Suprapubic skin (tissue), 4 donors: ENCODE data around the gene ZBED1. TPM values are rescaled to one million over a fixed set of nuclear protein-coding genes. Genes with fewer than 3 reads are reported as not detected.

Experiments
- DNase-seq, 2 donors: peaks; one replicate each; pipeline ENCODE4 v3.0.0-alpha.2; 2019; ENCODE audit warnings: low spot score in 2 of 2
- H3K27ac ChIP-seq: fragments of 200-600 bp; sonication (generic); one replicate; pipeline ENCODE4 v1.5.1; 2019
- H3K27me3 ChIP-seq: fragments of 200-600 bp; sonication (generic); one replicate; pipeline ENCODE4 v1.5.1; 2019
- H3K36me3 ChIP-seq: fragments of 200-600 bp; sonication (generic); one replicate; pipeline ENCODE4 v1.5.1; 2019
- H3K4me1 ChIP-seq: fragments of 200-600 bp; sonication (generic); one replicate; pipeline ENCODE4 v1.5.1; 2019
- H3K4me3 ChIP-seq: fragments of 200-600 bp; sonication (generic); one replicate; pipeline ENCODE4 v1.5.1; 2019; ENCODE audit warnings: mild to moderate bottlenecking
- H3K9me3 ChIP-seq: fragments of 200-600 bp; sonication (generic); one replicate; pipeline ENCODE4 v1.5.1; 2019
- EP300 ChIP-seq: sonication (generic); formaldehyde crosslinking; IDR thresholded peaks from one replicate; pipeline ENCODE4 v1.6.1; 2017; ENCODE audit warnings: antibody characterized with exemption
- POLR2A ChIP-seq, 2 donors: fragments of 450-650 bp; IDR thresholded peaks; one replicate each; pipeline ENCODE4 v1.6.1; 2017; ENCODE audit warnings: antibody characterized with exemption in 2 of 2, mild to moderate bottlenecking in 2 of 2, moderate library complexity in 2 of 2
- POLR2AphosphoS5 ChIP-seq, 3 donors: sonication (generic); formaldehyde crosslinking; IDR thresholded peaks; one replicate each; pipeline ENCODE4 v1.6.1; 2017; ENCODE audit warnings: antibody characterized with exemption in 3 of 3
- WGBS: methylation state at CpG from one replicate; pipeline ENCODE4 v1.1.5; 2018; 5-methylcytosine and 5-hydroxymethylcytosine counted together
- total RNA-seq, 4 donors: library from RNA; depleted of rRNA; stranded (reverse); fragments of >200 nt; gene quantifications; one replicate each; pipeline ENCODE4 v1.1.0, GENCODE V29; 2016
- TF ChIP-seq, protein P1 (sequence below), 2 donors: fragments of 200-600 bp in 1 of 2; fragments of 450-650 bp in 1 of 2; sonication (generic) in 1 of 2; IDR thresholded peaks; one replicate each; pipeline ENCODE4 v1.5.1; 2016 to 2019; ENCODE audit warnings: antibody characterized with exemption in 2 of 2, mild to moderate bottlenecking in 1 of 2, moderate library complexity in 1 of 2

ZBED1 gene
- total RNA-seq, 4 donors from 2014 or later, result 41.5 to 67.3 (median 55.1) TPM

DNA sequence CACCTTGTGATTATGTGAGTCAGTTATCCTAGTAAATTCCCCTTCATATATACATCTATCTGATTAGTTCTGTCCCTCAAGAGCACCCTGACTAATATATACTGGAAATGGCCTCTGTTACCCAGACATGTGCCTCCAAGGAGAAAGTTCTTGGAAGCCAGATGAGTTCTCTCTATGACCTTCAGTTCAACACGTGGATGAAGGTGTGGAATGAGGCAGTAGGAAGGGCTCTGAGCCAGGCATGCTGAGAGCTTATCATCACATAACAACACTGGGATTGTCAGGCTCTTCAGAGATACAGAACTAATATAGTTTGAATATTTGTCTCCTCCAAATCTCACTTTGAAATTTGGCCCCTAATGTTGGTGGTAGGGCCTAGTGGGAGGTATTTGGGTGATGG is 44.4 kb upstream of the ZBED1 start:
- H3K4me1 ChIP-seq, result no peaks in the 10 kb centered on the region
- H3K27me3 ChIP-seq, result no peaks in the 10 kb centered on the region
- DNase-seq, result no peak
- no peaks in the 10 kb centered on the region for H3K36me3 ChIP-seq
- TF ChIP-seq POLR2A (IDR thresholded peaks at IDR 0.05) (no peak), EP300 (no peak), POLR2AphosphoS5 (IDR thresholded peaks at IDR 0.05) (no peak)
- TF ChIP-seq, protein P1, sequence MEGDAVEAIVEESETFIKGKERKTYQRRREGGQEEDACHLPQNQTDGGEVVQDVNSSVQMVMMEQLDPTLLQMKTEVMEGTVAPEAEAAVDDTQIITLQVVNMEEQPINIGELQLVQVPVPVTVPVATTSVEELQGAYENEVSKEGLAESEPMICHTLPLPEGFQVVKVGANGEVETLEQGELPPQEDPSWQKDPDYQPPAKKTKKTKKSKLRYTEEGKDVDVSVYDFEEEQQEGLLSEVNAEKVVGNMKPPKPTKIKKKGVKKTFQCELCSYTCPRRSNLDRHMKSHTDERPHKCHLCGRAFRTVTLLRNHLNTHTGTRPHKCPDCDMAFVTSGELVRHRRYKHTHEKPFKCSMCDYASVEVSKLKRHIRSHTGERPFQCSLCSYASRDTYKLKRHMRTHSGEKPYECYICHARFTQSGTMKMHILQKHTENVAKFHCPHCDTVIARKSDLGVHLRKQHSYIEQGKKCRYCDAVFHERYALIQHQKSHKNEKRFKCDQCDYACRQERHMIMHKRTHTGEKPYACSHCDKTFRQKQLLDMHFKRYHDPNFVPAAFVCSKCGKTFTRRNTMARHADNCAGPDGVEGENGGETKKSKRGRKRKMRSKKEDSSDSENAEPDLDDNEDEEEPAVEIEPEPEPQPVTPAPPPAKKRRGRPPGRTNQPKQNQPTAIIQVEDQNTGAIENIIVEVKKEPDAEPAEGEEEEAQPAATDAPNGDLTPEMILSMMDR (IDR thresholded peaks at IDR 0.05), result no peak
- H3K9me3 ChIP-seq, result no peaks in the 10 kb centered on the region
- no peak overlapping the region for H3K27ac ChIP-seq
- H3K4me3 ChIP-seq, result no peak overlapping the region
- 47% methylated on average over 1 of the region's 1 CpG for WGBS

DNA sequence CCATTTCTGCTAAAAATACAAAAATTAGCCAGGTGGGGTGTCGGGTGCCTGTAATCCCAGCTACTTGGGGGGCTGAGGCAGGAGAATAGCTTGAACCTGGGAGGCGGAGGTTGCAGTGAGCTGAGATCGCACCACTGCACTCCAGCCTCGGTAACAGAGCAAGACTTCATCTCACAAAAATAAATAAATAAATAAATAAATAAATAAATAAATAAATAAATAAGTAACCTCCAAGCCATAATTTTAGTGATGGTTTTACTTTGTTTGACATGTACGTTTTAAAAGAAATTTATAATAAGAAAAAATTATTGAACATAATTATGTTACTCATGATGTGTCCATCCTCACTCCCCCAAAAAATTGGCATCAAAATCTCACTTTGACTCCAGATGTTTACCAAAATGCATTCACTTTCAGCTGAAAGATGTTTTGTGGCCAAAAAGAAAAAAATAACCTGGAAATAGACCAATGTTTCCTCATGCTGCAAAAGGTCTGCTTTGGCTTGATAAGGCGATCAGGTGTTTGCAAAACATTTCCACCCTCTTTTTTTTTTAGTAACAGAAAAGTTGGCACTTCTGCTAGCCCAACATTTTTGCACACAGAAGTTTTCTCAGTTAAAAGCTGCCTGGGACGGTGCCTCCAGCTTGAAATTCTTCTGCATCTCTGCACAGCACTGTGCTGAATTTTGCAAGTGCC is 42.2 kb upstream of the ZBED1 start:
- WGBS, result 63% methylated on average over 7 of the region's 7 CpGs
- DNase-seq, result no peak
- Histone ChIP-seq H3K36me3 (no peaks in the 10 kb centered on the region), H3K9me3 (no peaks in the 10 kb centered on the region), H3K4me1 (no peaks in the 10 kb centered on the region), H3K27me3 (no peaks in the 10 kb centered on the region), H3K27ac (no peak overlapping the region), H3K4me3 (no peak overlapping the region)
- TF ChIP-seq POLR2AphosphoS5 (IDR thresholded peaks at IDR 0.05) (no peak), EP300 (no peak), POLR2A (IDR thresholded peaks at IDR 0.05) (no peak)
- TF ChIP-seq, protein P1 (IDR thresholded peaks at IDR 0.05), result no peak

DNA sequence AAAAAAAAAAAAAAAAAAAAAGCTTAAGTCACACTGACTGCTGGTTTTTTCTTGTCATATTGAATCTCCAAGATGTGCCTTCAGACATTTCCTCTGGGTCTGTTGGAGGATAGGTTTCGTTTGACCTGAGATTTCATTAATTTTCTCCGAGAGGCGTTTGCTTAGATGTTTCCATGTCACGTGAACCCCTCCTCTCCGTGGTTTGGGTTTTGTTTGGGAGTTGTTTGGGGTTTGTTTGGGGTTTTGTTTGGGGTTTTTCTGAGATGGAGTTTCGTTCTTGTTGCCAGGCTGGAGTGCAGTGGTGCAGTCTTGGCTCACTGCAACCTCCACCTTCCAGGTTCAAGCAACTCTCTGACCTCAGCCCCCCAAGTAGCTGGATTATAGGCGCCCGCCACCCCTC is 40.8 kb upstream of the ZBED1 start:
- no peak for DNase-seq
- Histone ChIP-seq H3K36me3 (no peaks in the 10 kb centered on the region), H3K4me3 (no peak overlapping the region), H3K27ac (no peak overlapping the region), H3K4me1 (no peaks in the 10 kb centered on the region), H3K9me3 (no peaks in the 10 kb centered on the region), H3K27me3 (no peaks in the 10 kb centered on the region)
- WGBS, result 82% methylated on average over 8 of the region's 8 CpGs
- no peak for TF ChIP-seq POLR2A (IDR thresholded peaks at IDR 0.05)
- no peak for TF ChIP-seq POLR2AphosphoS5 (IDR thresholded peaks at IDR 0.05)
- no peak for TF ChIP-seq EP300
- TF ChIP-seq, protein P1 (IDR thresholded peaks at IDR 0.05), result no peak

DNA sequence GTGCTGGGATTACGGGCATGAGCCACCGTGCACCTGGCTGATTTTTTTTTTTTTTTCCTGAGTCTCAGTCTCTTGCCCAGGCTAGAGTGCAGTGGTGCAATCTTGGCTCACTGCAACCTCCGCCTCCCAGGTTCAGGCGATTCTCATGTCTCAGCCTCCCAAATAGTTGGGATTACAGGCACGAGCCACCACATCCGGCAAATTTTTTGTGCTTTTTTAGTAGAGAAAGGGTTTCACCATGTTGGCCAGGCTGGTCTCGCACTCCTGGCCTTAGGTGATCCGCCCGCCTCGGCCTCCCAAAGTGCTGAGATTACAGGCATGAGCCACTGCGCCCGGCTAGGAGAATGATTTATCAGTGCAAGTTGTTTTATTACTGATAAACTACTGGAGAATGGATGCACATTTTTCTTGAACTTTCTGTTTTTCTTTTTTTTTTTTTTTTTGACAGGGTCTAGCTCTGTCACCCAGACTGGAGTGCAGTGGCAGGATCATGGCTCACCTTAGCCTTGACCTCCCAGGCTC is 39.7 kb upstream of the ZBED1 start:
- Histone ChIP-seq H3K27ac (no peak overlapping the region), H3K4me1 (no peaks in the 10 kb centered on the region), H3K4me3 (no peak overlapping the region), H3K27me3 (no peaks in the 10 kb centered on the region), H3K9me3 (no peaks in the 10 kb centered on the region), H3K36me3 (no peaks in the 10 kb centered on the region)
- TF ChIP-seq, protein P1 (IDR thresholded peaks at IDR 0.05), result no peak
- TF ChIP-seq POLR2A (IDR thresholded peaks at IDR 0.05), result no peak
- no peak for TF ChIP-seq POLR2AphosphoS5 (IDR thresholded peaks at IDR 0.05)
- TF ChIP-seq EP300, result no peak
- 81% methylated on average over 12 of the region's 12 CpGs for WGBS
- no peak for DNase-seq

DNA sequence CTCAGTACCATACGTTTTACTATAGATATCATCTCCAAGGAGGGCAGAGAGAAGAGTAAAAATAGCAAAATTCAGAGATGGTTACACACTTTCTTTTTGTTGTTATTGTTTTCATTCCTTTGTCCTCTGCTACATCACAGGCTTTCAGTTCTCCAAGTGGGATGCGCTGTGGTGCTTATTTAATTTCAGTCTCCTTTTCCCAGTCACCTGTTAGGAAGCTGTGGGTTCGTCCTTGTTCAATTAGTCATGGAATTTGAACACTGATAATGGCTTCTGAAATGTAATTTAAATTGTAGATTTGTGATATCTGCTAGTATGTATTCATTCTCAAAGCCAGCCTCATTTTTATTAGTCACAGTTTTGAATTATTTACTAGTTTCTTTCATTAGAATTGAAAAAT is 38.8 kb upstream of the ZBED1 start:
- TF ChIP-seq, protein P1 (IDR thresholded peaks at IDR 0.05), result no peak
- TF ChIP-seq POLR2A (IDR thresholded peaks at IDR 0.05) (no peak), POLR2AphosphoS5 (IDR thresholded peaks at IDR 0.05) (no peak)
- H3K4me3 ChIP-seq, result no peak overlapping the region
- no peak overlapping the region for H3K27ac ChIP-seq
- WGBS, result 63% methylated on average over 3 of the region's 3 CpGs
- H3K4me1 ChIP-seq, result no peaks in the 10 kb centered on the region
- no peaks in the 10 kb centered on the region for H3K9me3 ChIP-seq
- no peaks in the 10 kb centered on the region for H3K36me3 ChIP-seq
- no peaks in the 10 kb centered on the region for H3K27me3 ChIP-seq
- no peak for DNase-seq
